Measurements from ENCODE around the gene LMBRD2.

Gene LMBRD2

GRCh38 chr5:36168737-36169136, 17.1 kb upstream of the LMBRD2 start:
- POLR2A ChIA-PET, result interaction anchor here (2.7 kb wide), 1 partner anchor 17 kb away, joined by 13 read pairs; the partner anchor contains the start of genes LMBRD2 and SKP2
- TF ChIP-seq ARNT (IDR thresholded peaks at IDR 0.05) (no peak), PKNOX1 (IDR thresholded peaks at IDR 0.05) (no peak), SUZ12 (IDR thresholded peaks at IDR 0.05) (no peak), FOXA1 (IDR thresholded peaks at IDR 0.05) (no peak), BHLHE40 (IDR thresholded peaks at IDR 0.05; ENCODE audit: borderline replicate concordance) (no peak), LEF1 (IDR thresholded peaks at IDR 0.05; ENCODE audit: borderline replicate concordance) (no peak), TARDBP (IDR thresholded peaks at IDR 0.05) (no peak)
- CTCF ChIA-PET, result no interaction called here
- no peak for DNase-seq (ENCODE audit: extremely low spot score)

GRCh38 chr5:36164461-36164860, 12.8 kb upstream of the LMBRD2 start:
- DNase-seq (ENCODE audit: extremely low spot score), result no peak
- ChIA-PET CTCF (no interaction called here), POLR2A (interaction anchor here (1.1 kb wide), 1 partner anchor 11 kb away, joined by 3 read pairs; no protein-coding TSS in a partner anchor)
- TF ChIP-seq L3MBTL2 (conservative IDR thresholded peaks at IDR 0.05) (no peak), HDGF (IDR thresholded peaks at IDR 0.05; ENCODE audit: borderline replicate concordance) (no peak), CTBP1 (IDR thresholded peaks at IDR 0.05; ENCODE audit: borderline replicate concordance) (no peak), SP1 (IDR thresholded peaks at IDR 0.05) (no peak), ELF4 (IDR thresholded peaks at IDR 0.05) (no peak), NFRKB (IDR thresholded peaks at IDR 0.05) (no peak), ARNT (IDR thresholded peaks at IDR 0.05) (no peak), TARDBP (IDR thresholded peaks at IDR 0.05) (no peak), PKNOX1 (IDR thresholded peaks at IDR 0.05) (no peak), SUZ12 (IDR thresholded peaks at IDR 0.05) (no peak), BHLHE40 (IDR thresholded peaks at IDR 0.05; ENCODE audit: borderline replicate concordance) (no peak), FOXA1 (IDR thresholded peaks at IDR 0.05) (no peak), ZNF384 (IDR thresholded peaks at IDR 0.05) (no peak), LEF1 (IDR thresholded peaks at IDR 0.05; ENCODE audit: borderline replicate concordance) (no peak), FOXK2 (IDR thresholded peaks at IDR 0.05) (no peak), FOXM1 (IDR thresholded peaks at IDR 0.05; ENCODE audit: borderline replicate concordance) (no peak)

- no peak for DNase-seq (ENCODE audit: extremely low spot score)
- CTCF ChIA-PET, result interaction anchor here (0.5 to 1.2 kb wide), 2 partner anchors 10 to 533 kb away, joined by 3 to 4 read pairs; no protein-coding TSS in a partner anchor
- TF ChIP-seq ARNT (IDR thresholded peaks at IDR 0.05) (no peak), L3MBTL2 (conservative IDR thresholded peaks at IDR 0.05) (no peak), BHLHE40 (IDR thresholded peaks at IDR 0.05; ENCODE audit: borderline replicate concordance) (no peak), FOXM1 (IDR thresholded peaks at IDR 0.05; ENCODE audit: borderline replicate concordance) (no peak), HDGF (IDR thresholded peaks at IDR 0.05; ENCODE audit: borderline replicate concordance) (no peak), FOXA1 (IDR thresholded peaks at IDR 0.05) (no peak), TARDBP (IDR thresholded peaks at IDR 0.05) (no peak), ZNF384 (IDR thresholded peaks at IDR 0.05) (no peak), ELF4 (IDR thresholded peaks at IDR 0.05) (no peak), PKNOX1 (IDR thresholded peaks at IDR 0.05) (no peak), CTBP1 (IDR thresholded peaks at IDR 0.05; ENCODE audit: borderline replicate concordance) (no peak), SP1 (IDR thresholded peaks at IDR 0.05) (no peak), NFRKB (IDR thresholded peaks at IDR 0.05) (no peak), SUZ12 (IDR thresholded peaks at IDR 0.05) (no peak), FOXK2 (IDR thresholded peaks at IDR 0.05) (no peak), LEF1 (IDR thresholded peaks at IDR 0.05; ENCODE audit: borderline replicate concordance) (no peak)
- POLR2A ChIA-PET, result interaction anchor here (3.1 kb wide), 1 partner anchor 11 kb away, joined by 13 read pairs; the partner anchor contains the start of genes LMBRD2 and SKP2
These were observed 11.3 kb upstream of the LMBRD2 start for GRCh38 chr5:36162810-36163486.

GRCh38 chr5:36161361-36161760, 9.7 kb upstream of the LMBRD2 start:
- CTCF ChIA-PET, result no interaction called here
- POLR2A ChIA-PET, result interaction anchor here (3.1 kb wide), 1 partner anchor 10 kb away, joined by 13 read pairs; the partner anchor contains the start of genes LMBRD2 and SKP2
- no peak for DNase-seq (ENCODE audit: extremely low spot score)
- TF ChIP-seq FOXM1 (IDR thresholded peaks at IDR 0.05; ENCODE audit: borderline replicate concordance), result no peak
- no peak for TF ChIP-seq CTBP1 (IDR thresholded peaks at IDR 0.05; ENCODE audit: borderline replicate concordance)
- TF ChIP-seq SP1 (IDR thresholded peaks at IDR 0.05), result no peak
- TF ChIP-seq FOXA1 (IDR thresholded peaks at IDR 0.05), result no peak
- no peak for TF ChIP-seq ARNT (IDR thresholded peaks at IDR 0.05)
- TF ChIP-seq TARDBP (IDR thresholded peaks at IDR 0.05), result no peak
- TF ChIP-seq NFRKB (IDR thresholded peaks at IDR 0.05), result no peak
- TF ChIP-seq ZNF384 (IDR thresholded peaks at IDR 0.05), result no peak
- no peak for TF ChIP-seq L3MBTL2 (conservative IDR thresholded peaks at IDR 0.05)
- TF ChIP-seq BHLHE40 (IDR thresholded peaks at IDR 0.05; ENCODE audit: borderline replicate concordance), result no peak
- TF ChIP-seq PKNOX1 (IDR thresholded peaks at IDR 0.05), result no peak
- TF ChIP-seq LEF1 (IDR thresholded peaks at IDR 0.05; ENCODE audit: borderline replicate concordance), result no peak
- TF ChIP-seq ELF4 (IDR thresholded peaks at IDR 0.05), result no peak
- no peak for TF ChIP-seq HDGF (IDR thresholded peaks at IDR 0.05; ENCODE audit: borderline replicate concordance)

- ChIA-PET POLR2A (no interaction called here), CTCF (no interaction called here)
- DNase-seq (ENCODE audit: extremely low spot score), result no peak
- TF ChIP-seq FOXM1 (IDR thresholded peaks at IDR 0.05; ENCODE audit: borderline replicate concordance), result no peak
- TF ChIP-seq ZNF384 (IDR thresholded peaks at IDR 0.05), result no peak
- no peak for TF ChIP-seq FOXA1 (IDR thresholded peaks at IDR 0.05)
- TF ChIP-seq TARDBP (IDR thresholded peaks at IDR 0.05), result no peak
- no peak for TF ChIP-seq SP1 (IDR thresholded peaks at IDR 0.05)
- no peak for TF ChIP-seq PKNOX1 (IDR thresholded peaks at IDR 0.05)
- TF ChIP-seq HDGF (IDR thresholded peaks at IDR 0.05; ENCODE audit: borderline replicate concordance), result no peak
- no peak for TF ChIP-seq ARNT (IDR thresholded peaks at IDR 0.05)
These were observed 8.9 kb upstream of the LMBRD2 start for GRCh38 chr5:36160617-36161016.
